Esophagus muscularis mucosa (tissue), 4 donors: ENCODE data around the gene DCUN1D4. TPM values are rescaled to one million over a fixed set of nuclear protein-coding genes. Genes with fewer than 3 reads are reported as not detected.
"Not testable (repeated sequence)": the region's sequence is repeated elsewhere in the genome, so short reads cannot be mapped to it uniquely, and the experiment has no call there.

Experiments used
- DNase-seq: peaks from one replicate; pipeline ENCODE4 v3.0.0-alpha.2; 2017; ENCODE audit errors: extremely low spot score
- H3K27ac ChIP-seq, 4 donors: fragments of 200-600 bp; sonication (generic); replicated peaks in 1 of 4; 1 replicate in 3 of 4; 2 replicates in 1 of 4; pipeline ENCODE4 v1.5.1; 2016 to 2019; ENCODE audit warnings: mild to moderate bottlenecking in 1 of 4
- H3K27me3 ChIP-seq, 4 donors: fragments of 200-600 bp; sonication (generic); one replicate each; pipeline versions ENCODE4 v1.5.1 to v1.6.0; 2016 to 2019
- H3K36me3 ChIP-seq, 4 donors: fragments of 200-600 bp; sonication (generic); one replicate each; pipeline ENCODE4 v1.5.1; 2016 to 2019
- H3K4me1 ChIP-seq, 4 donors: fragments of 200-600 bp; sonication (generic); one replicate each; pipeline ENCODE4 v1.5.1; 2016 to 2019
- H3K4me3 ChIP-seq, 4 donors: fragments of 200-600 bp; sonication (generic); 1 replicate in 2 of 4; 2 replicates in 2 of 4; pipeline ENCODE4 v1.5.1; 2016 to 2019; ENCODE audit warnings: mild to moderate bottlenecking in 4 of 4, moderate library complexity in 1 of 4
- H3K9me3 ChIP-seq, 4 donors: fragments of 200-600 bp; sonication (generic); 1 replicate in 3 of 4; 2 replicates in 1 of 4; pipeline ENCODE4 v1.5.1; 2016 to 2019
- EP300 ChIP-seq: sonication (generic); formaldehyde crosslinking; IDR thresholded peaks from one replicate; pipeline ENCODE4 v1.6.1; 2017; ENCODE audit warnings: antibody characterized with exemption
- POLR2A ChIP-seq: fragments of 450-650 bp; IDR thresholded peaks from one replicate; pipeline ENCODE4 v1.6.1; 2017; ENCODE audit warnings: antibody characterized with exemption, moderate library complexity, mild to moderate bottlenecking, low read depth
- POLR2AphosphoS5 ChIP-seq, 2 donors: sonication (generic); formaldehyde crosslinking; IDR thresholded peaks; one replicate each; pipeline ENCODE4 v1.6.1; 2017; ENCODE audit warnings: antibody characterized with exemption in 2 of 2
- WGBS: methylation state at CpG from one replicate; pipeline ENCODE4 v1.1.5; 2018; 5-methylcytosine and 5-hydroxymethylcytosine counted together
- intact Hi-C: fragments of 100-400 bp; cut with DNase I; formaldehyde crosslinking; loops from one replicate; pipeline ENCODE4 v1.15.1; 2023
- total RNA-seq, 4 donors: library from RNA; depleted of rRNA; stranded (reverse); fragments of >200 nt; gene quantifications; one replicate each; pipeline versions ENCODE4 v1.1.0 to v1.2.1, GENCODE V29; 2016
- TF ChIP-seq, protein P1 (sequence below), 3 experiments: fragments of 200-600 bp in 2 of 3; fragments of 450-650 bp in 1 of 3; sonication (generic) in 2 of 3; IDR thresholded peaks; one replicate each; pipeline ENCODE4 v1.5.1; 2017 to 2019; ENCODE audit warnings: antibody characterized with exemption in 3 of 3, mild to moderate bottlenecking in 2 of 3, moderate library complexity in 1 of 3

The DCUN1D4 gene
- total RNA-seq, 4 donors from 2014 or later: 36.0 to 70.6 (median 51.9) TPM

DNA sequence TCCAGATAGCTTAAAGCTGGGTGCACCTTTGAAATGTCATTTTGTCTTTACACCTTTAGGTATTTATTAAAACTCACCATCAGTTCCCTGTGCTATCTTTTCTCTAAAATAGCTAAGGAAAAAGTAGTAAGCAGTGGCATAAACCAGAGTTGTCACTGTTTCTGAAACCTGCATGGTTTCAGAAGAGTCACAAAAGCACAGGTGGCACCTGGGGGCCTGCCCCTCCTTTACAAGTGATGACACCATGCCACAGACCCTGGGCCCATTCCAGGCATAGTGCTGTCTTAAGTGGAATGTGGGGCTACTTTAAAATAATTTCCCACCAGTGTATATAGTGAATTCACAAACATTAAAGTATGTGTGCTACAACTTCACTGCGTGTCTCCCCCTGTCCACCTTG, 47.8 kb downstream of the DCUN1D4 start:
- H3K36me3 ChIP-seq: peaks cover 0 to 71% (median 44%) of the 10 kb centered on the region in 4 donors

DNA sequence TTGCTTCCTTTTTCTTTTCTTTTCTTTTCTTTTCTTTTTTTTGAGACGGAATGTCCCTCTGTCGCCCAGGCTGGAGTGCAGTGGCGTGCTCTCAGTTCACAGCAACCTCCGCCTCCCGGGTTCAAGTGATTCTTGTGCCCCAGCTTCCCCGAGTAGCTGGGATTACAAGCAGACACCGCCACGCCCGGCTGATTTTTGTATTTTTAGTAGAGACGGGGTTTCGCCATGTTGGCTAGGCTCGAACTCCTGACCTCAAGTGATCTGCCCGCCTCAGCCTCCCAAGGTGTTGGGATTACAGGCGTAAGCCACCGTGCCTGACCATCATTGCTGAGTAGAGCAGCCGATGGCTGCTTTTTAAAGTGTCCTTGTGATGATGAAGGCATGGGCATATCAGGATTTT, 50.4 kb downstream of the DCUN1D4 start:
- H3K36me3 ChIP-seq: peaks cover 0 to 48% (median 30%) of the 10 kb centered on the region in 4 donors
- WGBS: 96% methylated on average over 16 of the region's 16 CpGs
- peaks cover 4 to 40% (median 32%) of the 10 kb centered on the region in 4 donors for H3K4me1 ChIP-seq
- H3K9me3 ChIP-seq, H3K4me3 ChIP-seq, DNase-seq, H3K27me3 ChIP-seq: not testable (repeated sequence)
- intact Hi-C loops: loop anchor here (5.0 kb wide), 1 partner anchor 134 kb away; no protein-coding TSS in a partner anchor
- peak overlapping the region in 1 of 4 donors; percentile 22 for H3K27ac ChIP-seq

More for the DNA sequence above, 47.8 kb downstream of the DCUN1D4 start:
- no peaks in the 10 kb centered on the region for H3K9me3 ChIP-seq
- no peak for TF ChIP-seq EP300
- TF ChIP-seq POLR2A: no peak
- no peak for TF ChIP-seq POLR2AphosphoS5 (IDR thresholded peaks at IDR 0.05)
- TF ChIP-seq, protein P1, sequence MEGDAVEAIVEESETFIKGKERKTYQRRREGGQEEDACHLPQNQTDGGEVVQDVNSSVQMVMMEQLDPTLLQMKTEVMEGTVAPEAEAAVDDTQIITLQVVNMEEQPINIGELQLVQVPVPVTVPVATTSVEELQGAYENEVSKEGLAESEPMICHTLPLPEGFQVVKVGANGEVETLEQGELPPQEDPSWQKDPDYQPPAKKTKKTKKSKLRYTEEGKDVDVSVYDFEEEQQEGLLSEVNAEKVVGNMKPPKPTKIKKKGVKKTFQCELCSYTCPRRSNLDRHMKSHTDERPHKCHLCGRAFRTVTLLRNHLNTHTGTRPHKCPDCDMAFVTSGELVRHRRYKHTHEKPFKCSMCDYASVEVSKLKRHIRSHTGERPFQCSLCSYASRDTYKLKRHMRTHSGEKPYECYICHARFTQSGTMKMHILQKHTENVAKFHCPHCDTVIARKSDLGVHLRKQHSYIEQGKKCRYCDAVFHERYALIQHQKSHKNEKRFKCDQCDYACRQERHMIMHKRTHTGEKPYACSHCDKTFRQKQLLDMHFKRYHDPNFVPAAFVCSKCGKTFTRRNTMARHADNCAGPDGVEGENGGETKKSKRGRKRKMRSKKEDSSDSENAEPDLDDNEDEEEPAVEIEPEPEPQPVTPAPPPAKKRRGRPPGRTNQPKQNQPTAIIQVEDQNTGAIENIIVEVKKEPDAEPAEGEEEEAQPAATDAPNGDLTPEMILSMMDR (IDR thresholded peaks at IDR 0.05): no peak
- intact Hi-C loops: loop anchor here (5.0 kb wide), 1 partner anchor 137 kb away; no protein-coding TSS in a partner anchor
- no peak for DNase-seq
- H3K27ac ChIP-seq: no peak overlapping the region
- H3K4me3 ChIP-seq: no peak overlapping the region
- H3K27me3 ChIP-seq: no peaks in the 10 kb centered on the region
- H3K4me1 ChIP-seq: peaks cover 4 to 34% (median 25%) of the 10 kb centered on the region in 4 donors
- WGBS: 95% methylated on average over 1 of the region's 1 CpG

DNA sequence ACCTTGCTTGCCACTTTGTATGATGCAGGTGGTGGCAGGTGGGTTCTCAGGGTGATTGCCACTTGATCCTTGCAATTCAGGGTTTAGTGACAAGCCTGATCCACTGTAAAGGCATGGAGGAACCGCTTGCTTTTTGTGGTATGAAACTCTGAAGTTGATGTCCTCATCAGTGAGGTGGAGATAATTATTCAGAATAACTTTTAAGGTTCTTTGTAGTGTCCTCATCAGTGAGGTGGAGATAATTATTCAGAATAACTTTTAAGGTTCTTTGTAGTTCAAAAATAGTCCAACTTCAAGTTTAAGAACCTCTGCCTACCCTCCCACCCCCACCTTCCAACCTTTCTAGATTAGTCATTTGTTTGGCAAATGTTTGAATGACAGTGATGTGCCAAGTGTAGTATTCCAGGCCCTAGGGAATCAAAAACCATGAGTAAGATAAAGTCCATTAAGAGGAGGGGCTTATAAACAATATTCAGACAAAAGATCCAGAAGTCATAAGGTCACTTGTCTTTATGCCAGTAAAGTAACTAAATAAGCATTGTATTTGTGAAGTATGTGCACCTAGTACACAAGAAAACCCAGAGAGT, 51.2 kb downstream of the DCUN1D4 start:
- peaks cover 4 to 41% (median 35%) of the 10 kb centered on the region in 4 donors for H3K4me1 ChIP-seq
- TF ChIP-seq POLR2AphosphoS5 (IDR thresholded peaks at IDR 0.05) (no peak), EP300 (no peak), POLR2A (no peak)
- TF ChIP-seq, protein P1 (IDR thresholded peaks at IDR 0.05): no peak
- intact Hi-C loops: loop anchor here (5.0 kb wide), 1 partner anchor 133 kb away; no protein-coding TSS in a partner anchor
- H3K27me3 ChIP-seq: no peaks in the 10 kb centered on the region
- H3K36me3 ChIP-seq: peaks cover 0 to 43% (median 27%) of the 10 kb centered on the region in 4 donors
- no peaks in the 10 kb centered on the region for H3K9me3 ChIP-seq
- no peak overlapping the region for H3K4me3 ChIP-seq
- 100% methylated on average over 1 of the region's 1 CpG for WGBS
- H3K27ac ChIP-seq: peak overlapping the region in 3 of 4 donors; percentile 22 to 53 (median 40)
- no peak for DNase-seq

GRCh38 chr4:51895158-51895557, 52.2 kb downstream of the DCUN1D4 start:
- H3K36me3 ChIP-seq: peaks cover 0 to 46% (median 24%) of the 10 kb centered on the region in 4 donors
- no peaks in the 10 kb centered on the region for H3K9me3 ChIP-seq
- peaks cover 4 to 47% (median 39%) of the 10 kb centered on the region in 4 donors for H3K4me1 ChIP-seq
- H3K27me3 ChIP-seq: no peaks in the 10 kb centered on the region
- WGBS: 77% methylated on average over 3 of the region's 3 CpGs
- DNase-seq: no peak
- H3K4me3 ChIP-seq: no peak overlapping the region
- intact Hi-C loops: loop anchor here (5.0 kb wide), 1 partner anchor 43 kb away; no protein-coding TSS in a partner anchor
- TF ChIP-seq EP300 (no peak), POLR2A (no peak), POLR2AphosphoS5 (IDR thresholded peaks at IDR 0.05) (no peak)
- TF ChIP-seq, protein P1 (IDR thresholded peaks at IDR 0.05): no peak
- H3K27ac ChIP-seq: peak overlapping the region; percentile 22 to 53 (median 51)

GRCh38 chr4:51895816-51896408, 53.0 kb downstream of the DCUN1D4 start:
- intact Hi-C loops: loop anchor here (5.0 kb wide), 1 partner anchor 44 kb away; no protein-coding TSS in a partner anchor
- H3K27me3 ChIP-seq: no peaks in the 10 kb centered on the region
- H3K4me3 ChIP-seq: no peak overlapping the region
- WGBS: 43% methylated on average over 2 of the region's 2 CpGs
- H3K4me1 ChIP-seq: peaks cover 4 to 49% (median 39%) of the 10 kb centered on the region in 4 donors
- H3K27ac ChIP-seq: peak overlapping the region; percentile 22 to 53 (median 51)
- peaks cover 0 to 47% (median 27%) of the 10 kb centered on the region in 4 donors for H3K36me3 ChIP-seq
- H3K9me3 ChIP-seq: no peaks in the 10 kb centered on the region
- DNase-seq: no peak
- TF ChIP-seq EP300 (no peak), POLR2A (no peak), POLR2AphosphoS5 (IDR thresholded peaks at IDR 0.05) (peak in 1 of 2 donors; percentile 15)
- TF ChIP-seq, protein P1 (IDR thresholded peaks at IDR 0.05): peak; percentile 61 to 78 (median 66)
